ENCODE results near the gene CDH20.

- TF ChIP-seq POLR2A (IDR thresholded peaks at IDR 0.05) (no peak), CTCF (IDR thresholded peaks at IDR 0.05) (no peak)
Measured at GRCh38 chr18:61419763-61420162, 86.5 kb downstream of the CDH20 start.
